ENCODE results near the gene CHST1.

The CHST1 gene

GRCh38 chr11:45599161-45599943 lies 66.1 kb downstream of the CHST1 start:
- no peak for DNase-seq

Data from effector CD8-positive, alpha-beta T cell (primary cell).